ENCODE measurements around the gene SELENOM.

The SELENOM gene

DNA sequence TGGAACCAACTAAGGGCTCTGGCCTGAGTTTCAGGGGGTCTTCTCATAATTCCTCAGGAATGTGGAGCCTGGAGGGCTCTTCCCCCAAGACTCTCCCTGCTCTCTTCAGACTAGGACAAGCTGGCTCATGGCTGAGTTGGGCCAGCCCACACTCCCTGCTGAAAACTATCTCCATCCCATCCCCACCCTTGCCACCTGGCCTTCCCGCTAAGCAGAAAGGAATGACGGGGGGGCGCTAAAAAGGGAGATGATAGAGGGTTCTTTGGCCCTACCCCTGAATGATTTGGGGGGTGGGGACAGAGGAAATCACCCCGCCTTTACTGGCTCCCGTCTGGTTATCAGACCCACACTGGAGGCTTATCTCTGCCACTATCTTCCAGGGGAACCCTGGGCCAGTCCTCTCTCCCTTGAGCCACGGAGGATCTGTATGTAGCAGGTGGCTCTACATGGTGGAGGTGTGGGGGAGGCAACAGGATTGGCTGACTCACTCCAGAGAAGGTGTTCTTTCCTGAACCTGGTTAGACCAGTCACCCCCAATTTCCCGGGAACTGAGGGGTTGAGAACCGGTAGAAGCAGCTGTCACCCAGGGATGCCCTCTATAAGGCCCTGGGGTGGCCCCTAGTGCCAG lies 20.6 kb downstream of the SELENOM start:
- Histone ChIP-seq H3K9me3 (replicated peaks in 1 of 11) (no peaks in the 10 kb centered on the region), H3K4me1 (peaks cover 31 to 79% (median 71%) of the 10 kb centered on the region in 10 experiments), H3K4me2 (peak overlapping the region in 9 of 11 experiments; percentile 88 to 100 (median 98); a peak in 18 of 22 replicates), H3K27me3 (no peaks in the 10 kb centered on the region), H3K36me3 (peaks cover 9 to 51% (median 40%) of the 10 kb centered on the region in 11 experiments), H3K27ac (peak overlapping the region in 6 of 11 experiments; percentile 97 to 100 (median 99); a peak in 13 of 22 replicates), H3K9ac (peak overlapping the region in 7 of 11 experiments; percentile 56 to 97 (median 95); a peak in 9 of 22 replicates), H3K4me3 (no peak overlapping the region), H4K20me1 (peaks cover 0 to 25% (median 10%) of the 10 kb centered on the region in 11 experiments; a peak in 9 of 22 replicates)
- no peak for TF ChIP-seq Cebpa-rat (IDR thresholded peaks at IDR 0.05)

DNA sequence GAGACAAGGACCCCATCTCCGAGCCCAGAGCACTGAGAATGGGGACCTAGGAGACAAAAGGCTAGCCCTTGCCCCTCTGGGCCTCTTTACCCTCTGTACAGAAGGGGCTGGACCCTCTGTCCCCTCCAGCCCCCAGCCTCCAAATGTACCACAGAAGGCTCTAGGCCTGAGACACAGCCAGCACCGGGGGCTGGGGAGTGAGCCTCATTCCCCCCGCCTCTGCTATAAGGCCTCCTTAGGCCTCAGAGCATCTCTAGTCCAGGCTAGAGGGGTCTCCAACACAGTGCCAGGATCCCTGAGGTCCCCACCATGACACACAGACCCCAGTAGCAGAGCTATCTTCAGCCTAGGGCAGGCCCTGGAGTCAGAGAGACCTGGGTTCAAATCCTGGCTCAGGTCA lies 21.4 kb downstream of the SELENOM start:
- Histone ChIP-seq H3K9ac (peak overlapping the region; percentile 92 to 97 (median 95)), H3K4me2 (peak overlapping the region; percentile 78 to 100 (median 98)), H3K36me3 (peaks cover under 1 to 42% (median 31%) of the 10 kb centered on the region in 11 experiments; a peak in 21 of 22 replicates), H3K4me1 (peaks cover 36 to 84% (median 72%) of the 10 kb centered on the region in 10 experiments), H4K20me1 (peaks cover 0 to 30% (median 13%) of the 10 kb centered on the region in 11 experiments; a peak in 9 of 22 replicates), H3K4me3 (peak overlapping the region; percentile 66 to 90 (median 78); a peak in 18 of 20 replicates), H3K27ac (peak overlapping the region; percentile 94 to 100 (median 99)), H3K9me3 (replicated peaks in 1 of 11) (no peaks in the 10 kb centered on the region), H3K27me3 (no peaks in the 10 kb centered on the region)
- TF ChIP-seq Cebpa-rat (IDR thresholded peaks at IDR 0.05): no peak

DNA sequence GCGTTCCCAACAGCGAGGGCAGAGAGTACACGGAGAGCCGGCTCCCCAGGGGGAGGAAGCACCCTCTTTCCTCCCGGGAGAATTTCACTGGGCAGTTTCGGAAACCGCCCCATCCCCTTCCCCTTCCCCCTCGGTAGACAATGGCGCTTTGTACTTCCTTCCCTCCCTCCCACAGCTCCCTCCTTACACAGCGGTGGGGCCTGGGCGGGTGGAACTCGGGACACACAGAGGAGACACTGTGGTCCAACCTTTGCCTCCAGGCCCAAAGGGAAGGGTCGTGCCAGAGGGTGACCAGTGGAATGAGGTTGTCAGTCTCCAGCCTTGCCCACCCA lies 21.9 kb downstream of the SELENOM start:
- Histone ChIP-seq H3K4me2 (peak overlapping the region; percentile 78 to 100 (median 98)), H3K27me3 (no peaks in the 10 kb centered on the region), H3K4me3 (peak overlapping the region; percentile 66 to 90 (median 78)), H3K4me1 (peaks cover 36 to 87% (median 75%) of the 10 kb centered on the region in 10 experiments), H3K36me3 (peaks cover 0 to 37% (median 26%) of the 10 kb centered on the region in 11 experiments; a peak in 20 of 22 replicates), H3K27ac (peak overlapping the region; percentile 94 to 100 (median 99)), H3K9ac (peak overlapping the region; percentile 92 to 97 (median 95)), H3K9me3 (replicated peaks in 1 of 11) (no peaks in the 10 kb centered on the region), H4K20me1 (peaks cover 0 to 30% (median 13%) of the 10 kb centered on the region in 11 experiments; a peak in 9 of 22 replicates)
- no peak for TF ChIP-seq Cebpa-rat (IDR thresholded peaks at IDR 0.05)

DNA sequence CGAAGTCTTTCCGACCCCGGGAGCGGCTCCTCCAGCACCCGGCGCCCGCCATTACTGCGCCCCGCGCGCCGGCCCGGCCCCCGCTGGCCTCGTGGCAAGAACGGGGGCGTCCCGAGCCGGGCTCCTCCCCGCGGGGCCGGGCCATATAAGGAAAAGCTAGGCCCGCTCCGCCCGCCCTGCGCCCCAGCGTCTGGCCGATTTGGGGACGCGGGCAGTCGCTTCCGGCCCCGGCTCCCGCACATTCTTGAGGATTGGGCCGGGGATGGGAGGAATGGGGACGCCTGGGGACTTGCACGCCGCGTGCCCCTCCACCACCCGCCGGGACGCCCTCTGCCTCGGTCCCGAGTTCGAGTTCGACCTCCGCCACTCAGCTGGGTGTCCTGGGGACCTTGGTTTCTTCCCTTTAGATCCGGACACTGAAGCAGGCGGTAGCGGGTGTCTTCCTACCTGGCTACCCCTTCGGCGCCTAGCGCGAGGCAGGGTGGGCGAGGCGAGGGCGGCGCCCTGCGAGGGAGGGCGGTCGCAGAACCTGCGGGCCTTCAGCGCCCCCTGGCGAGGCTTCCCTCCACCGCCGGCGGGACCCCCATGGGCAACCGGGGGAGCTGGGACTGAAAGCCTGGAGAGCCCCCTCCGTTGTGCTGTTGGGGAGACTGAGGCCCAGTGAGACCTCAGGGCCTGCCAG lies 22.4 kb downstream of the SELENOM start:
- Histone ChIP-seq H3K36me3 (peaks cover 0 to 34% (median 26%) of the 10 kb centered on the region in 11 experiments; a peak in 19 of 22 replicates), H3K27ac (peak overlapping the region; percentile 94 to 100 (median 99)), H3K4me2 (peak overlapping the region; percentile 88 to 100 (median 98)), H3K4me1 (peaks cover 36 to 90% (median 79%) of the 10 kb centered on the region in 10 experiments), H3K9ac (peak overlapping the region; percentile 92 to 97 (median 95)), H3K27me3 (no peaks in the 10 kb centered on the region), H4K20me1 (peaks cover 0 to 30% (median 13%) of the 10 kb centered on the region in 11 experiments; a peak in 9 of 22 replicates), H3K4me3 (peak overlapping the region; percentile 66 to 90 (median 78)), H3K9me3 (replicated peaks in 1 of 11) (no peaks in the 10 kb centered on the region)
- TF ChIP-seq Cebpa-rat (IDR thresholded peaks at IDR 0.05): no peak

DNA sequence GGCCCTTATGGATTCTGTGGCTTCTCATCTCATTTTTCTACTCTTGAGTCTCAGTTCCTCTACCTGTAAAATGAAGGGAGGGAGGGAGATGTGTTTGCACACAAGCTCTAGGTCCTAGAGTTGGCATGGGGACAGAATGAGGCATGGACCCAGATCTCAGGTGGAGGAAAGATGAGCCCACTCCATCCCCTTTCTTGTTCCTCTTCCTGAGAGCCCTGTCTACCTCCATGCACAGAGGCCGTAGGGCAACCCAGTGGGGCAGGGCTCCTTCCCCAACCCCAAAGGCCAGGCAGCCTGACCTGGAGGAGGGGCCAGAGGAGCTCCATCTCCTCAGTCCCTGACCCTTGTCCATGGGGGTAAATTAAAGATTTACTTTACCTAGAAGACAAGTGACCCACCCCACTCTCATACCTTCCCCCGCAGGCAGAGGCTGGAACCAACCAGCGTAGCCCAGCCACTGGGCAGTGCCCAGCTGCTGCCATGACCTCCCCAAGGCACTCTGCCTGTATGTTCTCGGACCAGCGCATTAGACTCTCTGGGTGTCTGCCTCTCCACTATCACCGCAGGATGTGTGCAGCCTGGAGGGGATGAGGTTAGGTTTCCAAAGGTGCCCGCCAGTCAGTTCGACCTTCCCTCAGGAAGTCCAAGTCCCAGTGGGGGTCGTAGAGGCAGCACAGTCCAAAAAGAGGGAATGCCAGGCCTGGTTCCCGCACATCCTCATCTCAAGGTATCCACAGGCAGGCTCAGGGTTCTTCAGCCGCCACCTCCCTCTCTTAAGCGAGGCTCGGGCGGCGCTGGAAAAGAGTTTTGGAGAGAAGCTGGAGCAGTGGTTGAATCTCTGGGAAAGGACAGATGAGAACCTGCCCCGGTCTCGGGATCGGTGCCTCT lies 23.2 kb downstream of the SELENOM start:
- Histone ChIP-seq H3K27me3 (no peaks in the 10 kb centered on the region), H3K27ac (peak overlapping the region; percentile 94 to 100 (median 99)), H3K4me1 (peaks cover 36 to 83% (median 74%) of the 10 kb centered on the region in 10 experiments), H3K4me3 (peak overlapping the region; percentile 66 to 90 (median 78)), H3K9ac (peak overlapping the region; percentile 92 to 97 (median 95)), H3K9me3 (replicated peaks in 1 of 11) (no peaks in the 10 kb centered on the region), H3K36me3 (peaks cover 0 to 26% (median 19%) of the 10 kb centered on the region in 11 experiments; a peak in 19 of 22 replicates), H3K4me2 (peak overlapping the region; percentile 88 to 100 (median 98)), H4K20me1 (peaks cover 0 to 23% (median 12%) of the 10 kb centered on the region in 11 experiments; a peak in 9 of 22 replicates)
- TF ChIP-seq Cebpa-rat (IDR thresholded peaks at IDR 0.05): no peak

DNA sequence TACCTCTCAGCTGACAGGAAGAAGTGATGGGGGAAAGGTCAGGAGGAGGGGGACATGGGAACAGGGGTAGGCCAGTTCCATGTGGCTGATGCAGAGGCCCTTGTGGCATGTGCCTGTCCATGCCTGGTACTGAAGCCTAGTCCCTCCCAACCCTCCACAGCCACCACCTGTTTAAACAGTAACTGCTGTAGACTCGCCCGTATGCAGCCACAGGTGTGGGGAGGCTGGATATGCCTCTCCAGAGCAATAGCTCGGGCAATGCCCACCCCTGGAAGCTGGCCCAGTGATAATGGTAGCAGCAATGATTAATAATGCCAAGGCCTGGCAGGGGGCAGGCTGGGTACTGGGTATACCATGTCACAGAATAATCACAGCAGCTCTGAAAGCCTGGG lies 24.0 kb downstream of the SELENOM start:
- Histone ChIP-seq H3K9me3 (replicated peaks in 1 of 11) (no peaks in the 10 kb centered on the region), H4K20me1 (peaks cover 0 to 23% (median 12%) of the 10 kb centered on the region in 11 experiments; a peak in 9 of 22 replicates), H3K4me2 (peak overlapping the region; percentile 88 to 100 (median 98)), H3K4me3 (peak overlapping the region; percentile 66 to 90 (median 78)), H3K4me1 (peaks cover 42 to 75% (median 68%) of the 10 kb centered on the region in 10 experiments), H3K27me3 (no peaks in the 10 kb centered on the region), H3K27ac (peak overlapping the region in 8 of 11 experiments; percentile 7 to 100 (median 99); a peak in 10 of 22 replicates), H3K9ac (peak overlapping the region; percentile 92 to 97 (median 95); a peak in 21 of 22 replicates), H3K36me3 (peaks cover 0 to 18% (median 11%) of the 10 kb centered on the region in 11 experiments; a peak in 18 of 22 replicates)
- TF ChIP-seq Cebpa-rat (IDR thresholded peaks at IDR 0.05): no peak

DNA sequence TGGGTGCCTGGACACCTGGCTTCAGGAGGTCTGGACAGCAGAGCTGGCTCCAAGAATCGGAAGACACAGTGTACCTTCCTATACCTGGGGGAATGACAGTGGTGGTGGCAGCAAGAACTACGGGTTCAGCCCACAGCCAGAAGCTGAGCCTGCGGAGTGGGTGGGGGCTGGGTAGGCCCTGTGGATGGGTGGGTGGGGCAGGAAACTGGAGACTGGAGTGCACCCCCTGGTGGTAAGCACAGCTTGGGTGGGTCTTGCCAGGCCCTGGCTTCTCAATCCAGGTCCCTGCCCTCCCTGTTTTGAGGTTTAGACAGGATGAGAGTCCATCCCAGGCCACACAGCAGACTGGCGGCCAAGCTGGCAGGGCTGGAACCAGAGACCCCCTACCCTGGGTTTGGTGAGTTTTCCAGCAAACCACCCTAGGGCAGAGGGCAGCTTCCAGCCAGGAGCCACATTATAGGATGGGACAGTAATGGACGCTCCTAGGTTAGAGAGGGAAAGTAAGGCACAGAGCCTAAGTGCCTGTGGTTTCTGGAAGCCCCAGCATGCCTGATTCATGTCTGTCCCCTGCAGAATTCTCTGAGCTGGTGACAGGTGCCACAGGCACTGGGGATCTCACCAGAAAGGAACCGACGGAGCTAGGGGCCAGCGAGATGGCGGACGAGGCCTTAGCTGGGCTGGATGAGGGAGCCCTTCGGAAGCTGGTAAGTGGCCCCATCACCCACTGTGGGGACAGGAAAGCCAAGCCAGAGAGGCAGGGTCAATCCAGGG lies 24.6 kb downstream of the SELENOM start:
- Histone ChIP-seq H3K27me3 (no peaks in the 10 kb centered on the region), H4K20me1 (peaks cover 0 to 23% (median 10%) of the 10 kb centered on the region in 11 experiments; a peak in 9 of 22 replicates), H3K4me1 (peaks cover 46 to 71% (median 66%) of the 10 kb centered on the region in 10 experiments), H3K27ac (peak overlapping the region in 6 of 11 experiments; percentile 94 to 100 (median 98); a peak in 10 of 22 replicates), H3K4me2 (peak overlapping the region; percentile 88 to 100 (median 98)), H3K9ac (peak overlapping the region; percentile 92 to 97 (median 96); a peak in 19 of 22 replicates), H3K36me3 (peaks cover 0 to 12% (median 5%) of the 10 kb centered on the region in 11 experiments; a peak in 16 of 22 replicates), H3K9me3 (replicated peaks in 1 of 11) (no peaks in the 10 kb centered on the region), H3K4me3 (peak overlapping the region; percentile 72 to 90 (median 82); a peak in 18 of 20 replicates)
- TF ChIP-seq Cebpa-rat (IDR thresholded peaks at IDR 0.05): no peak
